ENCODE results near the gene IPMK.

The IPMK gene

GRCh38 chr10:58278962-58279307 is 11.2 kb upstream of the IPMK start:
- no peak for DNase-seq (ENCODE audit: low read depth)
- H3K4me3 ChIP-seq (ENCODE audit: low read depth, low read length) = no peak overlapping the region
- TF ChIP-seq CTCF (IDR thresholded peaks at IDR 0.05; ENCODE audit: low read depth, low read length, missing control alignments) = no peak

GRCh38 chr10:58278274-58278961 is 10.7 kb upstream of the IPMK start:
- no peak for TF ChIP-seq CTCF (IDR thresholded peaks at IDR 0.05; ENCODE audit: low read depth, low read length, missing control alignments)
- DNase-seq (ENCODE audit: low read depth) = no peak
- H3K4me3 ChIP-seq (ENCODE audit: low read depth, low read length) = no peak overlapping the region

- no peak for DNase-seq (ENCODE audit: low read depth)
- H3K4me3 ChIP-seq (ENCODE audit: low read depth, low read length) = no peak overlapping the region
- TF ChIP-seq CTCF (IDR thresholded peaks at IDR 0.05; ENCODE audit: low read depth, low read length, missing control alignments) = no peak
These were observed 8.2 kb upstream of the IPMK start for GRCh38 chr10:58275908-58276307.

GRCh38 chr10:58275261-58275660 is 7.6 kb upstream of the IPMK start:
- no peak for DNase-seq (ENCODE audit: low read depth)
- no peak overlapping the region for H3K4me3 ChIP-seq (ENCODE audit: low read depth, low read length)
- TF ChIP-seq CTCF (IDR thresholded peaks at IDR 0.05; ENCODE audit: low read depth, low read length, missing control alignments) = no peak

- TF ChIP-seq CTCF (IDR thresholded peaks at IDR 0.05; ENCODE audit: low read depth, low read length, missing control alignments) = no peak
- DNase-seq (ENCODE audit: low read depth) = no peak
- peak overlapping the region; percentile 100 for H3K4me3 ChIP-seq (ENCODE audit: low read depth, low read length)
These were observed 2.1 kb upstream of the IPMK start for GRCh38 chr10:58269782-58270290.

- TF ChIP-seq CTCF (IDR thresholded peaks at IDR 0.05; ENCODE audit: low read depth, low read length, missing control alignments) = no peak
- peak within 1 kb of the TSS; percentile 100 for H3K4me3 ChIP-seq (ENCODE audit: low read depth, low read length)
- DNase-seq (ENCODE audit: low read depth) = peak; percentile 99
These were observed 1.5 kb upstream of the IPMK start, which contains the start of gene CISD1 for GRCh38 chr10:58268946-58269781. Gene CISD1, plus strand, starts transcription at chr10:58269162. Its CDS starts 112 bp downstream, at chr10:58269274.

All from GM12864 (cell line).